IPS-NIHi7 (cell line): ENCODE measurements around the gene NTM.

ENCODE experiments used
- DNase-seq: peaks from one replicate; pipeline ENCODE4 v3.0.0; 2012; ENCODE audit warnings: mixed read lengths; ENCODE audit errors: extremely low spot score

Gene NTM

DNA sequence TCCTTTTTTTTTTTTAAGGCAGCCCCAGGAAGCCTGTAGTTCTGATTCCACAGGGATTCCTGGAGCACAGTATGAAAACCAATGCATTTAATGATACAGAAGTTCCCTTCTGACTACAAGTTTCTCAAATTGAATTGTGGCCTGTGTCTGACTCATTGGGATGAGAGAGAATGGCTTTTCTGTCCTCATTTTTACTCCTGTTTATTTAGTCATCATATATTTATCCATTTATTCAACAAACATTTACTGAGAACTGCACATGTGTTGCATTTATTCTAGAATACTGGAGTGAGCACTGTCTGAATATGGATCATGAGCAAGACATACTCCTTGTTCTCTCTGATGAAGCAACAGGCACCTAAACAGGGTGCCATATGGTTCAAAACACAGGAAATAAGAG lies 231.2 kb downstream of the NTM start:
- no peak for DNase-seq

DNA sequence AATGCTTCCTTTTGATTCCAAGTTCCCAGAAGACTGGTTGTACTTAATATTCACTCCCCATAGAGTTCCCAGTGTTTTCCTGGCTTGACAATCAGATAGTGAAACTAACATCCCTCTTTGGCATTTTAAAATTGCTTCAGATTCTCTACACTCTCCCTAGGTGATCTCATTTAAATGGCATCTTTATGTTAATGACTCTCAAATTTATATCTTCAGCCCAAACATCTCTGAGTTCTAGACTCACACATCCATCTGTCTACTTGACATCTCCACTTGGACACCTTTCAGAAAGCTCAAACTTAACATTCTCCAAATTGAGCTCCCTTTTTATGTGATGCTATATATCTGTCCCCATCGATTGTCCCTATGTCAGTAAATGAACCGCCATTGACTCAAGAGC lies 232.0 kb downstream of the NTM start:
- DNase-seq, result no peak

DNA sequence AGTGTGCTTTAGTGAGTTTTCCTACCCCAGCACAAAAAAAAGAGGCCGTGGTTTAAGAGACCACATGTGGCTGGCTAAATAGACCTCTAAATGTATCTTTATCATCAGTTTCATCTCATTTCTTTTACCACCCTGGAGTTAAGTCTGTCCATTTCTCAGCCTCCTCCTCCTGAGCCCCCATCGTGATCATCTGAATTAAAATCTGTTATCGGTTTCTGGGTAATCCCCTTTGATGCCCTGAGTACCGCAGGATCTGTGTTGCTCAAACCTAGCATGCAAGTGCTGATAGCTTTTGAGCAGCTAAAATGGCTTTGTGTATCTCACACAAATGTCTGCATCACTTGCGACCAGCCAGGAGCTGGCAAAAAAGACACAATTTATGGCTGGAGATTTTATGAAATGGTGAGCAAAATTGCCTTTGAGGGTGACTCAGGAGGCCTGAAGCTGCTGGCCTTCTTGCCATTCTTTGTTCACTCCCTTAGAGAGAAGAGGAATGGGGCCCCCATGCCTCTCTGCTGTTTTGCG lies 236.5 kb downstream of the NTM start:
- no peak for DNase-seq

DNA sequence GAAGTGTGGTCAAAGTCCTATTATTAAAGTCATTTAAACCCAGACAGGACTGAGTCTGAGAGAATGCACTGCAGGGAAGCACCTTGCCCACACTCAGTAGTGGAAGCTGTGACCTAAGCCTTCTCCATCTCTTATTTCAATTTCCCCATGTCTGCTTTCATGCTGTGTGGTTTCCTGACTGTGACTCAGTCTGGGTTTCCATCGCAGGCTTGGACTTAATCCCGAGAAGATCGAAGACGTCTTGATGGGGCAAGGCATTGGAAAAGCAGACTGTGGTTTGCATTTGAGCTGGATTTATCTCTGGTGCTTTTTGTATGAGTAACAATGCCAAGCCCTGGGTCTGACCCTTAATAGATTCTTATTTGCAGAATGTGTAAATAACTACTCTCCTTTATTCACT lies 238.9 kb downstream of the NTM start:
- no peak for DNase-seq

DNA sequence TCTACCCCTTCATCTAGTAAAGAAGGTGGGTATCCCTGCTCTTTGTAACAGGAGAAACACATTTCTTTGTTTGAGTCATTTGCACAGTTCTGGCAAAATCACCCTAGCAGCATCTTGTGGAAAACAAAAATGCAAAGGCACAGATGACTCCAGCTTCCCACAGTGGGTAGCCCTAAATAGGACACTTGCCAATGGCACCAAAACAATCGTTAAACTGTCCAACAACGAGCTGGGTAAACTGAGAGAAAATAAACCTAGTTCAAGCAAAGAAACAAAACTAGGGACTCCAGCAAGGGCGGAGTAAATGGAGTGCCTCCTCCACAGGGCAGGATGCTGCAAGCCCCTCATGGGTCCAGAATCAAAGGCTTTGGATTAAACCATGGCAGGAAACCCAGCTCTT lies 239.5 kb downstream of the NTM start:
- no peak for DNase-seq

DNA sequence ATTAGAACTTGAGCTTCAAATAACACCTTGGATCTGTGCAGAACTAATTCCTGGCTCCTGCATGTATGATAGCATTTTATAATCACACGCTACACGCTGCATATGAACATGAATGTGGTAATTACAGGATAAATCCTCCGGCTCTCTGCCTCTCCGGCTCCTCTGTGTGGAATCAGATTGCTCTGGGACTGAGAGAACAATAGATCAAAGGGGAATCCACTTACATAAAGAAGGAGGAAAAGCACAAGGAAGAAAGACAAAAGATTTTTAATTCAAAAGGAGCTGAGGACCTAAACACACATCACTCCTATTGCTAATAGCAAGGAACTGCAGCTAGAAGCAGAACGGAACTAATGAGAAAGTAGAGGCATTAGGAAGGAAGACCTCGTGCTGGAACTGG lies 240.9 kb downstream of the NTM start:
- no peak for DNase-seq

DNA sequence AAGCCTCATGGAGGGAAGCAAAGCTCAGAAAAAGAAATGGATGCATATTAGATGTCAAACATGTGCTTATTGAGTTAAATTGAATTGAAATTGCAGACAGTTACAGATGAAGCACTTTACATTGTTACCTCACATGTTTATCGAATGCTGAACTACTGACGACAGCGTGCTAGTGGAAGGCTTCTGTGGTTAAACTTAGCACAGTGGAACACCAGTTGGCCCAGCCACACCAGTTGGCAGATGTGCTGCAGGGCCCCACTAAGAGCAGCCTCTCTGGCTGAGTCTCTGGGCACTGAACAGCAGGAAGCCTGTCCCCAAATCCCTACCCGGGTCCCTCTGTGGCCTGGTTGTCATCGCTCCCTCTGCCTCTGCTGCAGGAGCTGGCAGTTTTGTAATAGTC lies 242.1 kb downstream of the NTM start:
- no peak for DNase-seq

DNA sequence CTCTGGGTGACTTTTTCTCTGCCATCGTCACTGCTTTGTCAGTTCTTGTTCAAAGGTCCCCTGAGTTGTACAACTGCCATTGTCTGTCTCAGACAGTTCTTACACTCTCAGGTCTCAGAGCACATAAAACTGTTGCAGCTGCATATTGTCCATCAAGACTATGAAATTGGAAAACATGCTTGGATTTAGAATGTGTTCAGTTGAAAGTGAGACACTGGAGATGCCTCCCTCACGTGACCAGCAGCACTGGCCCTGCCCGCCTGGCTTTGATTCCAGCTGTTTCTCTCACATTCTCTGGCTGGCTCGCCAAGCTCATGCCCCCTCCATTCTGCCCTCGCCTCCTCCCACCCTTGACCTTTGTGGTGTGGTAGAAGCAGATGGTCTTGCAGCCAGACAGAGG lies 244.2 kb downstream of the NTM start:
- no peak for DNase-seq

DNA sequence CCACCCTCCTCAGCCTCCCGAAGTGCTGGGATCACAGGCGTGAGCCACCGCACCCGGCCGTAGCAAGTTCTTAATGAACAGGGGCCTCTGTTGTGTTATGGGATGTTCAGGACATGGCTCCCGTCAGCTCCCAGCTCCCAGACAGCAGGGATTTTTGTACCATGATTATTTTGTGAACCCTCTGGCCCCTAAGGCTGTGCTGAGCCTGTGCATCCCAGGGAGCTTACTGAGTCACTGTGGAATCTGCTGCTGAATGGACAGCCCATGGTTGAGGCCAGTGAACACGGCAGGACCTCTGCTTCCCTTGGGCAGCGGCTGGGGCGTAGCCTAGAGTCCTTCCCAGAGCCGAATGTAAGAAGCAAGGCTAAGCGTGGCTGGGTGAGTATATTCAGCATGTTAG lies 245.2 kb downstream of the NTM start:
- no peak for DNase-seq

DNA sequence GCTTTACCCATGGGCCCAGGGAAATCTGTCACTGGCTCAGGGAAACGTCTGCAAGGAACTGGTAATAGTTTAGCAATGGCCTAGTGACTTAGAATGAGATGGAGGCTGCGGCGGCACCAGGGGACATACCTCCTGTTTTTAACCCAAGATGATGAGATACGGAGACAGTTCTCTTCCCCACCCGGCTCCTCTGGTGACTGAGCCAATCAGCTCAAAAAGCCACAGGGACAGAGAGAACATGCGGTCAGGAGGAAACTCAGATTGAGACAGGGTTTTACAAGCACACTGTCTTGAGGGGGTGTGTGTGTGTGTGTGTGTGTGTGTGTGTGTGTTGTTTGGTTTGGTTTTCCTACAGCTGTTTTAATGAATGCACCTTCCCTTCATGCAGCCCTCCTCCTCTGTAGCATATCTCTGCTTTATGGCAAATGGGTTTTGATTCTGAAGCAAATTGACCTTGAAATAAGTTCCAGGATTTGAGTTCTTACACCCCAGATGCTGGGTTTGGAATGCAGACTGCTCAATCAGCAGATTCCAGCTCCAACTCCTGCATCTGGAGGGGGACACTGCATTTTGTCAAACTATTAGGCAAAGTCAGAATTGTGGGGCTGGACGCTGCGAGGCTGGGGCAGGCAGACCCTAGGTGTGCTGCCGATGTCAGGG lies 246.2 kb downstream of the NTM start:
- DNase-seq, result no peak

DNA sequence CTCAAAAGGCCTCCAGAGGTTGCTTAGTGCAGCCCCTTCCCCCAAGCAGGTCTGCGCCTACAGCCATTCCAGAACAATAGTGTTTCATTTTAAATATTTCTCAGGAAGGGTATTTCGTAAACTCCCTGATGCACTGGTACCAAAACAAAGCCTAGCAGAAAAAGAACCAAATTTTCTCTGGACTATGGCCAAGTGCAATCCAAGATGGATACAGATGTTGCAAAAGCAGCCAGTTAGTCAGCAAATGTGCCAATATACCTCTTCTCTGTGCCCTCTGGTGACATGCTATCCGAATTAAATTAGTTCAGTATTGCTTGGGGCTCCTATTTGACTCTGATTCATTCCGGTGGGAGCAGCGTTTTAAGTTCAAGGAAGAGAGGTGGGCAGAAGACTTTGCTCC lies 247.8 kb downstream of the NTM start:
- no peak for DNase-seq

DNA sequence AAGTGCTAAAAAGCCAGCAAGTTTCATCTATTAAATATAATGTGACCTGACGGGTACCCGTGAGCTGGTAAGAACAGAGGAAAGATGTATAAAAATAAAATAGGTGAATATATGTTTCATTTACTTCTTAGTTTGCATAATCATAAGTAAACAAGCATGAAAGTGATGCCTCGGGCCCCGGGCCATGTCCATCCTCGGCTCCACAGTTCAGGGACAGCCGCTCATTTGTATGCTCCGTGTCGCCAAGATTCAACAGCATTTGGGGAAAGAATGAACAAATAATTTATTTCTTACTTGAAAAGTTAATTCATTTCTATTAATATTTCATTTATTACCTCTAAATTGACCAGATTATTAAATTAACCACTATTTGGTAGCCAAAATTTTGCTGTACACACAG lies 251.8 kb downstream of the NTM start:
- no peak for DNase-seq

DNA sequence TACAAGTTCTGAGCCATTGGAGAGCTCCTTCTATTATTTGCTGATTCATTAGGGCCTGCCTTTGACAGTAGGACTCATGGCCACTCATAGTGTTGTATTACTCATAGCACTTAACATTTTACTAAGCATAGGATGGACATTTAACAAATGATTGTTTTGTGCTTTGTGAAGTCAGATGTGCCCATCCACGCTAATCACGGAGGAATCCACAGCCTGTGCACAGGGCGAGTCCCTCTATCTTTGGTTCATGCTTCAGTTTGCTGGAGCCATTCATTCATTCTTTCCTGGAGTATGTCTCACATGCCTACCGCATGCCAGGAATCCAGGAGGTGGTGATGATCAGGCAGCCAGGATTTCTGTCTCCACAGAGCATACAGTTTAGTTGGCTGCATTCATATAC lies 254.1 kb downstream of the NTM start:
- DNase-seq, result no peak

DNA sequence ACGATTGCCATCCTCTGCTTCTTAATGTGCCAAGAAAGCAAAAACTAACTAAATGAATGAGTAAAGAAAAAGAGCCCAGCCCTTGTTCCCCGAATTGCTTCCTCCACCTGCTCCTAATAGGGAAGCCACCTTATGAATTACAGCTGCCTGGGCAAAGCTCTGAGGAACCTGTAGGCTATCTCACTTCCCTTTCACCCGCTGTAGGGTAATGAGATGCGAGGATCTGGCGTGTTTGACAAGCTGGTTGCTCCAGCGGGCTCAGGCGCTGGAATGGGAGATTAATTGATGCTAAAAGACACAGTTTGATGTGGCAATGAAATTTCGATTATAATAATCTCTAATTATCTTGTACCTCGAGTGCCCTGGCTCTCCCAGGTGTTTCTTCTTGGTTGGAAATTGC lies 256.4 kb downstream of the NTM start:
- no peak for DNase-seq

DNA sequence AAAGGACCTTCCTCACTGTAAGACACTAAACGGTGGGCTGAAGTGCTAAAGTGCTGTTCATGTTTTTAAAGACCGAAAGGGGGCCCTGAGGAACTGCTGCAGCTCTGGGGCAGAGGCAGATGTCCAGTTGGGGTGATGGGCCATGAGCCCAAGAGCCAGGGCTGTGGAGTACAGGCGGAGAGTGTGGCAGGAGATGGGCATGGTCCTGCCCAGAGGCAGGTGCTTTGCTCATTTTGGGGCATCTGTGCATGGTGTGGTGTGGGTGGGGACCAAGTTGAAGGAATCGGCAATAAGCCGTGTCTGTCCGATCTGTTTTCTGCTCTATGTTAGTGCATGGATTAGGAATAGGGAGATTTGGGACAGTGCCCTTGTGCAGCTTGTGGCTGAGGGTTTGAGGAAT lies 258.3 kb downstream of the NTM start:
- DNase-seq, result no peak

DNA sequence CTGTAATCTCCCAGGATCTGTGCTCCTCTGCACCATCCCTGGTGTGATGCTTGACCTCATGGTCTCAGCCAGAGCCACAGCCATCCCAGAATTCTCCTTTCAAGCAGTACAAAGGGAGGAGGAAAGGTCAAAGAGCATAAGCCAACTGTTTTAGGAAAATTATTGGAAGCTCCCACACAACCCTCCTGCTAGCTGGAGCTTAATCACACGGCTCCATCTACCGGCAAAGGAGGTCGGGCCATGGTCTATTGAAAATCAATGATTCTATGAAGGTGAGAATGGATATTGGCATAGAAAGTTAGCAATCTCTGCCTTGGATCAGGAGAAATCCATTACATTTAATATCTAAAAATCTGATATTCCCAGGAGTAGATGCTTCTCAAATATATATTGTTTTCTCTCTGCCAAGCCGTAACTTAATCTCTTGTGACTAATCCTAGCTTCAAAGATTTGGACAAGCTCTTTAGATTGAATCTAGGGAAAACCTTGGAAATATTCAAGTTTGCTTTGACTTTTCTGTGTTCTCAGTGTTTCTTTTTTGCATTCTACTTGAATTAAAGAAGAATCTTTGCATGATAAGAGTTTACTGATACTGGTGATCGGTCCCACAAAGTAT lies 259.6 kb downstream of the NTM start:
- DNase-seq, result no peak

DNA sequence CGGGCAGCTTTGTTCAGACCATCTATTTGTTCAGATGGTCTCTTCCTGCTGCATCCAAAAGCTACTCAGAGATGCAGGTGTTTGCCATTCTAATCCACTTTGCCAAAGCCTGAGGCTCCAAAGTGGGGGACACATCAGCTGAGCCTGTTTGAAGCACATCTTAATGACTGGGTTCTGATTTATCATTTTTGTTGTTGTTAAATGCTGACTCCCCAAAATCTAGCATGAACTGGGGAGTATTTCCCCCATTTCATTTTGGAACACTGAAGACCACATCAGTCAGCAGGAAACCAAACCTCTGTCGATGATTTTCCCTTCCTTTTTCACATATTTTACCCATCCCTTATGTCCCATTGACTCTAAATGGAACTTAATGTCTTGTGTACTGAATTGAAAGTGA lies 262.6 kb downstream of the NTM start:
- no peak for DNase-seq

DNA sequence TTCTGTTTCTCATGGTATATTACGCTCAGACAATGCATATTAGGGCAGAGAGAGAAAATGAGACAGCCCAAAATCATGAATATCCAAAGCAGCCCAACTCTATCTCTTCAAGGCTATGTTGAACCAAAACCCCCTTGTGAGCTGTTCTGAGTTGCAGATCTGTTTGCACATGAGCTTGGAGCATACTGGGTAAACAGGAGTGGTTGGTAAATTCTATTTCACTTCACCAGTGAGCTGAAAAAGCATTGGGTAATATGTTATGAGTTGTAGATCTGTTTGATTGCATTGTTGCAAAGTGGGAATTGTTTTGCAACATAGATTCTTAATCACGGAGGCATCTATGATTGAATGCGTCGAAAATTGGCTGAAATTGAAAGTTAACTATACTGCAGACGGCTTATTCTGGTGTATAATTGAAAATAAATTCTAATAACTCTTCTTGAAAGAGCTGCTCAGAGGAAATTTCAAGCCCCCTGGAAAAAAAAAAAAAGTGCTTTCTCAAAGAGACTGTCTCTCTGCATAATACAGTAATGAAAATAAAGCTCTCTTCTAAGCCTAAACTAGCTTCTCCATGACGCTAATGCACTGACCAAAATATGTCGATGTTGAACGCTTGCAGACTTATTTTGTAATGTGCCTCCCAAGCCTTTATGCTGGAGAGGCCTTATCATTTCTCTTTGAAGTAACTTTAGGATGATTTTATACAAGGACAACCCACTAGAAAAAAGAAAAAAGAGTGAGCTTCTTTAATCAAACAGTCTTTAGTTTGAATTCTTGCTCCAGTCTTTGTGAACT lies 263.7 kb downstream of the NTM start:
- DNase-seq, result no peak

DNA sequence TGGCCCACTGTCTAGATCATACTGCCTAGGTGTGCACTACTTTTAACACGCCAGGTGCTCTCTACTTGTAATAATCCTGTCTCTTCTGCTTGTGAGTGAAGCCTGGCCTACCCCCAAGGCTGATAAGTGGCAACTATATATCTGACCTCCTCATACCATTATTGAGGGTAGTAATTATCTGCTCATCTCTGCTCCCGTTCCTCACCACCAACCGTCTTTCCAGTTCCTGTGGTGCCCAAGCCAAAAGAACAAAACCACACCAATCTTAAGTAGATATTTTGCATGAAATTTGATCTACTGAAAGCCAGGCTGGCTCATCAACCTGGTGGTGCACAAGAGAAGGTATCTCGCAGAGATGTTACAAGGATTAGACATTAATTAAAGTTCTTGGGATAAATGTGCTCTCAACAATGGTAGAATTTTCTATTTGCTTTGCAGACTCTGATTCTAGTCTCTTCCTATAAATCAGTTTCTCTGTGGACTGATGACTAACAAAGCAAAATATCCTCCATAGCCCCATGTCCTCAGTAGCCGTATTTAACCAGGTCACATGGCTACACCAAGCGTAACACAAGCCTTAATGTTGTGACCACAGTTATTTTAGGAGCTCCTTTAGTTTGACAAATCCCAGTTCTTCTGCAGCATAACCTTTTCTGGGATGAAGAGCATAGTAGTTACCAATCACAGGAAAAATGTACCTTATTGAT lies 267.2 kb downstream of the NTM start:
- DNase-seq, result no peak

DNA sequence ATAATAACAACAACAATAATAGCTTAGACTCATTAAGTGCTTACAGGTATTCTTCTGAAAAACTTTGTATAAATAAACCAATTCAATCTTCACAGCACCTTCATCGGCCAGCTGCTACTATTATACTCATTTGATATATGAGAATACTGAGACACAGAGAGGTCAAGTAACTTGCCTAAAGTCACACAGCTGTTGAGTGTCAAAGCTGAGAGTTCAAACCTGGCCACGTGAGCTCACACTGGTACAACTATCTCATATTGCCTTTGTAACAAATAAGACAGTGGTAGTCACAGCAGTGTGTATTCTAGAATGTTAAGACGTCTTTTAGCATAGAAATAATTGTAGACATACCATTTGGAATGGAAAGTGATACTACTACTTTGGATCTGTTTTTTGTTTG lies 268.5 kb downstream of the NTM start:
- DNase-seq, result no peak

DNA sequence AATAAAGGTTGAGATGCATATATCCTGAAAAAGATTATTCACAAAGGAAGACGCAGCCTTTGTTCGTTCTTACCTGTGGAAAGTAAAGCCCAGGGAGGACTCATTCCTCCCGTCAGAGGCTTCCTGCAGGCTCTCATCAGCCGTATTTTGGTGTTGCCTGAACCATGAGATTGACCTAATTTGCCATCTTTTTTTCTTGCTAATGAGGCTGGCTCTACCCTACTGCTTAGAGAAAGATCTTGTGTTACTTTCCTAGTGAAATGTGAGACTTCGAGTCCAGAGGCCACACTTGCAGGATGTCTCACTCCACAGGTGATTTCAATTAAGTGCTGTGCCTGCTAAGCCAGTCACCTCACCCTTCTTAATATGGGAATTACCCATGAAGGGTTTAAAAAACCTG lies 269.9 kb downstream of the NTM start:
- peak; percentile 33 for DNase-seq

DNA sequence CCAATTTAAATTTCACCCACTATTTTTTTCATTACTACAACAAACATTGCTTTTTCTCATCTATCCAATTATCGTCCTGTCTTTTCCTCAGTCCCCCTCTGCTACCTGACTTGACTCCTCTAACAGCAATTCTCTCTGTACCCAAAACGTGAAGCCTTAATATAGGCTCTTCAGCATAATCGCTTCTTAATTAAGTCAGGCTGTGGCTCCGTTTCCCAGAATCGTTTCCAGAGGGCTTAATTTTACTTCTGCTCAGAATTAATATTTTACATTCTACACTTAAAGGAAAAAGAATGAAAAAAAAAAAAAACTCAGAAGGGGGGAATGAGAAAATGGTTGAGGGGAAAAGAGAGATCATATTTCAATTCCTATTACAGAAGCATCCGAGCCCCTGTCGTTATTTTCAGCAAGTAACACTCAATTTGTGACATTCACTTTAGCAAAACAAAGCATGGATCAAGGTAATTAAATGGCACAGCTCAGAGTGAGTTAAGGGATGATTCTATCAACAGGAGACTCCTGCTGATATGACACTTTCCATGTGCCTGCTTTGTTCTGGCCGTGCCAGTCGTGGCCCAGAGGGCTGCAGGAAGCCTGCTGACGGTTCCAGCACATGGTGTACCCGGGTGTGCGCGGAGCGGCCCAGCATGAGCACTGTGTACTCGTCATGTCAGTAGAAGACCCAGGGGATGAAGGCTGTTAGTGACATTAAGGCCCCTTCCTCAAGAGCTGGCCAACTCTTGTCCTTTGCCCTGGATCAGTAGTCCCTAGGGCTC lies 272.5 kb downstream of the NTM start:
- DNase-seq, result no peak
